VCaP (cell line): ENCODE results near the gene GDI2.

ENCODE experiments used
- H3K27ac ChIP-seq: fragments of 450-650 bp; 2 replicates; pipeline ENCODE4 v1.5.1; 2017
- CTCF ChIP-seq: fragments of 450-650 bp; conservative IDR thresholded peaks from 2 replicates; pipeline ENCODE4 v1.5.1; 2017; ENCODE audit warnings: mild to moderate bottlenecking, moderate library complexity

Gene GDI2

GRCh38 chr10:5776136-5776880, 36.9 kb downstream of the GDI2 start:
- peak; percentile 28; the same call in 1 of the 2 replicates for TF ChIP-seq CTCF
- no peak overlapping the region for H3K27ac ChIP-seq

- H3K27ac ChIP-seq, result no peak overlapping the region
- no peak for TF ChIP-seq CTCF
Measured at GRCh38 chr10:5775685-5776084, 37.5 kb downstream of the GDI2 start.

GRCh38 chr10:5774987-5775620, 38.1 kb downstream of the GDI2 start:
- TF ChIP-seq CTCF, result no peak
- no peak overlapping the region for H3K27ac ChIP-seq

- no peak overlapping the region for H3K27ac ChIP-seq
- no peak for TF ChIP-seq CTCF
Measured at GRCh38 chr10:5766189-5766588, 47.0 kb downstream of the GDI2 start.

GRCh38 chr10:5765617-5766016, 47.6 kb downstream of the GDI2 start:
- TF ChIP-seq CTCF, result no peak
- no peak overlapping the region for H3K27ac ChIP-seq

- peak overlapping the region; percentile 36; the same call in 1 of the 2 replicates for H3K27ac ChIP-seq
- no peak for TF ChIP-seq CTCF
Measured at GRCh38 chr10:5764422-5765297, 48.6 kb downstream of the GDI2 start.

- TF ChIP-seq CTCF, result no peak
Measured at GRCh38 chr10:5762531-5762930, 50.7 kb downstream of the GDI2 start.

More at GRCh38 chr10:5762531-5762930, 50.7 kb downstream of the GDI2 start:
- peak overlapping the region; percentile 36 for H3K27ac ChIP-seq
